CD4-positive, alpha-beta T cell (primary cell): ENCODE data around the gene LDLR. TPM values are rescaled to one million over a fixed set of nuclear protein-coding genes. Genes with fewer than 3 reads are reported as not detected.
"Not testable (repeated sequence)": the region's sequence is repeated elsewhere in the genome, so short reads cannot be mapped to it uniquely, and the experiment has no call there.

Source experiments
- ATAC-seq: fragments of 200-7000 bp; cut with Tn5 transposase; one replicate; pipeline ENCODE4 v1.10.0; 2022; ENCODE audit warnings: mild to moderate bottlenecking; ENCODE audit not compliant: poor library complexity
- CTCF ChIA-PET: fragments of 350-600 bp; sonication (Branson Sonifier 250); formaldehyde crosslinking; loops from one replicate; lab custom pipeline; 2021; ENCODE audit warnings: antibody characterized with exemption, inconsistent platforms; lab: Charles Lee
- POLR2A ChIA-PET: fragments of 350-600 bp; sonication (Branson Sonifier 250); formaldehyde crosslinking; loops from one replicate; lab custom pipeline; 2021; ENCODE audit warnings: antibody characterized with exemption, inconsistent platforms; lab: Charles Lee
- DNase-seq, 14 experiments: peaks; one replicate each; pipeline ENCODE4 v3.0.0-alpha.2; 2013 to 2020; ENCODE audit warnings: mixed read lengths in 2 of 14
- H3K27ac ChIP-seq, 2 donors: one replicate each; pipeline versions ENCODE4 v1.5.1 to v1.7.0; 2013; ENCODE audit warnings: low read length in 2 of 2, low read depth in 1 of 2, mild to moderate bottlenecking in 1 of 2
- H3K27me3 ChIP-seq, 2 experiments: 1 replicate in 1 of 2; 2 replicates in 1 of 2; pipeline versions ENCODE4 v1.6.1 to v1.7.0; 2013; ENCODE audit warnings: low read length in 2 of 2, control low read depth in 1 of 2, mild to moderate bottlenecking in 1 of 2, moderate library complexity in 1 of 2; ENCODE audit not compliant: insufficient read depth in 2 of 2, control insufficient read depth in 1 of 2
- H3K36me3 ChIP-seq: one replicate; pipeline ENCODE4 v1.6.1; 2013; ENCODE audit warnings: low read length, control low read depth; ENCODE audit not compliant: insufficient read depth
- H3K4me1 ChIP-seq: one replicate; pipeline ENCODE4 v1.6.1; 2013; ENCODE audit warnings: low read length, control low read depth; ENCODE audit not compliant: insufficient read depth
- H3K4me3 ChIP-seq: one replicate; pipeline ENCODE4 v1.5.1; 2013; ENCODE audit warnings: mild to moderate bottlenecking, low read length, moderate library complexity
- H3K9me3 ChIP-seq, 2 experiments: 1 replicate in 1 of 2; 2 replicates in 1 of 2; pipeline versions ENCODE4 v1.6.1 to v1.7.0; 2013; ENCODE audit warnings: low read length in 2 of 2, mild to moderate bottlenecking in 2 of 2, control low read depth in 1 of 2, moderate library complexity in 1 of 2; ENCODE audit not compliant: control insufficient read depth in 1 of 2, insufficient read depth in 1 of 2
- H3K27ac Mint-ChIP-seq: one replicate; pipeline ENCODE4 v1.8.0; 2020; ENCODE audit warnings: mixed read lengths
- H3K27me3 Mint-ChIP-seq: one replicate; pipeline ENCODE4 v1.8.0; 2021; ENCODE audit warnings: mixed read lengths
- H3K36me3 Mint-ChIP-seq: one replicate; pipeline ENCODE4 v1.8.0; 2021; ENCODE audit warnings: low read depth, mixed read lengths
- H3K4me1 Mint-ChIP-seq: one replicate; pipeline ENCODE4 v1.8.0; 2021; ENCODE audit warnings: low read depth, mixed read lengths
- H3K4me3 Mint-ChIP-seq: one replicate; pipeline ENCODE4 v1.8.0; 2020; ENCODE audit warnings: mild to moderate bottlenecking, mixed read lengths
- H3K9me3 Mint-ChIP-seq: one replicate; pipeline ENCODE4 v1.8.0; 2020; ENCODE audit warnings: mixed read lengths
- CTCF ChIP-seq: fragments of 200-600 bp; IDR thresholded peaks from one replicate; pipeline ENCODE4 v1.8.0; 2022; ENCODE audit warnings: antibody characterized with exemption, mild to moderate bottlenecking
- intact Hi-C, 2 experiments: fragments of 100-400 bp; cut with DNase I in 1 of 2; cut with micrococcal nuclease in 1 of 2; formaldehyde crosslinking; loops; one replicate each; pipeline versions ENCODE4 v1.15.1 to v1.9.0; 2023 to 2025; cut with DNase I, micrococcal nuclease
- total RNA-seq, 174 experiments: library from RNA in 2 of 174; stranded (reverse) in 2 of 174; gene quantifications; one replicate each; pipeline ENCODE4 v1.2.3 and lab custom pipeline; 2021 to 2026

The LDLR gene
- total RNA-seq, 2 experiments from 2014 or later: 32.5 to 34.0 TPM

- ChIA-PET POLR2A (interaction anchor here (2.0 kb wide), 1 partner anchor 58 kb away, joined by 5 read pairs; no protein-coding TSS in a partner anchor), CTCF (interaction anchor here (4.5 kb wide), 1 partner anchor 32 kb away, joined by 20 read pairs; no protein-coding TSS in a partner anchor)
- no peak overlapping the region for H3K4me3 ChIP-seq
- Mint-ChIP-seq H3K4me3 (no peak overlapping the region), H3K36me3 (peaks cover 23% of the 10 kb centered on the region), H3K9me3 (peaks cover 2% of the 10 kb centered on the region), H3K27me3 (no peaks in the 10 kb centered on the region), H3K4me1 (peaks cover 55% of the 10 kb centered on the region), H3K27ac (peak overlapping the region; percentile 92)
- DNase-seq: no peak
- H3K27me3 ChIP-seq: no peaks in the 10 kb centered on the region
- ATAC-seq: no peak
- H3K9me3 ChIP-seq: peaks cover 0 to 6% of the 10 kb centered on the region in 2 experiments
- no peak for TF ChIP-seq CTCF
- no peak overlapping the region for H3K27ac ChIP-seq
- intact Hi-C loops: loop anchor here in 1 of 2 experiments (5.0 to 10.0 kb wide), 2 partner anchors 34 to 129 kb away; partner anchors contain the start of gene SMARCA4
- peaks cover 3% of the 10 kb centered on the region for H3K36me3 ChIP-seq
- H3K4me1 ChIP-seq: peaks cover 86% of the 10 kb centered on the region
Measured at GRCh38 chr19:11093689-11094238, 4.5 kb downstream of the LDLR start.

GRCh38 chr19:11094520-11094894 lies 5.2 kb downstream of the LDLR start:
- POLR2A ChIA-PET: interaction anchor here (0.6 to 2.0 kb wide), 4 partner anchors 10 to 363 kb away, joined by 3 to 7 read pairs (median 4); no protein-coding TSS in a partner anchor
- Mint-ChIP-seq H3K4me3 (peak overlapping the region; percentile 35), H3K27ac (peak overlapping the region; percentile 84), H3K9me3 (peaks cover 2% of the 10 kb centered on the region), H3K27me3 (no peaks in the 10 kb centered on the region), H3K4me1 (peaks cover 48% of the 10 kb centered on the region), H3K36me3 (peaks cover 25% of the 10 kb centered on the region)
- H3K36me3 ChIP-seq: peaks cover 3% of the 10 kb centered on the region
- intact Hi-C loops: loop anchor here in 1 of 2 experiments (5.0 to 10.0 kb wide), 2 partner anchors 33 to 130 kb away; partner anchors contain the start of gene SMARCA4
- H3K27me3 ChIP-seq: no peaks in the 10 kb centered on the region
- peak overlapping the region; percentile 79 to 89 for H3K27ac ChIP-seq
- ATAC-seq (no peak), DNase-seq (peak in 1 of 14 experiments; percentile 36)
- peaks cover 78% of the 10 kb centered on the region for H3K4me1 ChIP-seq
- no peak for TF ChIP-seq CTCF
- CTCF ChIA-PET: interaction anchor here (2.4 to 4.5 kb wide), 2 partner anchors 32 to 59 kb away, joined by 12 to 20 read pairs; no protein-coding TSS in a partner anchor
- H3K4me3 ChIP-seq: no peak overlapping the region
- H3K9me3 ChIP-seq: peaks cover 0 to 5% of the 10 kb centered on the region in 2 experiments

GRCh38 chr19:11096210-11096841 lies 7.1 kb downstream of the LDLR start:
- peak in 6 of 14 experiments; percentile 5 to 71 (median 50) for DNase-seq
- peaks cover 12% of the 10 kb centered on the region for H3K36me3 ChIP-seq
- Mint-ChIP-seq H3K9me3 (peaks cover 2% of the 10 kb centered on the region), H3K27me3 (no peaks in the 10 kb centered on the region), H3K4me3 (peak overlapping the region; percentile 18), H3K27ac (peak overlapping the region; percentile 84), H3K36me3 (peaks cover 27% of the 10 kb centered on the region), H3K4me1 (peaks cover 34% of the 10 kb centered on the region)
- ATAC-seq: peak; percentile 13
- no peaks in the 10 kb centered on the region for H3K27me3 ChIP-seq
- CTCF ChIA-PET: interaction anchor here (1.3 to 4.5 kb wide), 3 partner anchors 30 to 160 kb away, joined by 3 to 20 read pairs (median 12); no protein-coding TSS in a partner anchor
- H3K9me3 ChIP-seq: peaks cover 0 to 3% of the 10 kb centered on the region in 2 experiments
- POLR2A ChIA-PET: interaction anchor here (0.6 to 1.7 kb wide), 3 partner anchors 10 to 57 kb away, joined by 3 to 5 read pairs (median 4); no protein-coding TSS in a partner anchor
- intact Hi-C loops: loop anchor here in 1 of 2 experiments (10.0 kb wide), 1 partner anchor 132 kb away; the partner anchor contains the start of gene SMARCA4
- H3K27ac ChIP-seq: peak overlapping the region; percentile 79 to 89
- peaks cover 63% of the 10 kb centered on the region for H3K4me1 ChIP-seq
- TF ChIP-seq CTCF: no peak
- H3K4me3 ChIP-seq: peak overlapping the region; percentile 3

GRCh38 chr19:11097367-11097766 lies 8.1 kb downstream of the LDLR start:
- intact Hi-C loops: loop anchor here in 1 of 2 experiments (10.0 kb wide), 1 partner anchor 133 kb away; the partner anchor contains the start of gene SMARCA4
- not testable (repeated sequence) for H3K27me3 Mint-ChIP-seq, H3K4me3 ChIP-seq, H3K9me3 Mint-ChIP-seq, ATAC-seq, H3K27ac Mint-ChIP-seq, H3K9me3 ChIP-seq, H3K4me3 Mint-ChIP-seq, H3K27ac ChIP-seq, DNase-seq, H3K27me3 ChIP-seq
- Mint-ChIP-seq H3K36me3 (peaks cover 27% of the 10 kb centered on the region), H3K4me1 (peaks cover 24% of the 10 kb centered on the region)
- peaks cover 13% of the 10 kb centered on the region for H3K36me3 ChIP-seq
- ChIA-PET CTCF (interaction anchor here (1.4 kb wide), 1 partner anchor 29 kb away, joined by 4 read pairs; no protein-coding TSS in a partner anchor), POLR2A (interaction anchor here (1.4 kb wide), 1 partner anchor 62 kb away, joined by 3 read pairs; no protein-coding TSS in a partner anchor)
- H3K4me1 ChIP-seq: peaks cover 52% of the 10 kb centered on the region
